HCT116 (cell line): ENCODE measurements around the gene GP1BB. TPM values are rescaled to one million over a fixed set of nuclear protein-coding genes. Genes with fewer than 3 reads are reported as not detected.

Source experiments
- ATAC-seq: fragments of 200-7000 bp; cut with Tn5 transposase; 2 replicates; pipeline ENCODE4 v1.9.1; 2020; ENCODE audit warnings: mild to moderate bottlenecking, moderate library complexity
- BruUV-seq: library from RNA; stranded (reverse); fragments of 400-500 nt; replicated peaks from 2 replicates; lab custom pipeline; 2021; lab: Mats Ljungman, UMichigan
- CTCF ChIA-PET: fragments of 300-600 bp; sonication (Branson Sonifier 250); formaldehyde crosslinking; loops from one replicate; lab custom pipeline; 2021; ENCODE audit warnings: antibody characterized with exemption; lab: Charles Lee
- POLR2A ChIA-PET: fragments of 300-600, 350-600 bp; sonication (Branson Sonifier 250); formaldehyde crosslinking; loops from one replicate; lab custom pipeline; 2021; ENCODE audit warnings: antibody characterized with exemption; lab: Charles Lee
- RAD21 ChIA-PET, 2 experiments: fragments of 300-600 bp; sonication (Branson Sonifier 250); formaldehyde crosslinking; loops; one replicate each; lab custom pipeline; 2023; ENCODE audit warnings: low total read pairs in 2 of 2; ENCODE audit not compliant: uncharacterized antibody in 2 of 2, unreplicated experiment in 2 of 2, low non-redundant PET in 1 of 2; lab: Charles Lee
- DNase-seq: peaks from one replicate; pipeline ENCODE4 v3.0.0-alpha.2; 2010; ENCODE audit warnings: low read depth, low spot score
- H2AFZ ChIP-seq: fragments of 200-600 bp; shearing (Covaris generic), sonication (generic); 2 replicates; pipeline ENCODE4 v1.6.1; 2017; ENCODE audit warnings: low read depth, mixed run types, mixed read lengths, antibody characterized with exemption, low read length; ENCODE audit not compliant: poor library complexity, severe bottlenecking
- H3K27ac ChIP-seq: 2 replicates; pipeline ENCODE4 v1.5.1; 2012; ENCODE audit warnings: low read depth, low read length
- H3K27me3 ChIP-seq: fragments of 200-600 bp; sonication (generic); 2 replicates; pipeline ENCODE4 v1.6.1; 2016; ENCODE audit warnings: mixed run types, low read length, mixed read lengths; ENCODE audit not compliant: insufficient read depth
- H3K36me3 ChIP-seq, 2 experiments: fragments of 200-500 bp in 1 of 2; fragments of 200-600 bp in 1 of 2; sonication (Bioruptor generic) in 1 of 2; sonication (generic) in 1 of 2; 2 replicates each; pipeline versions ENCODE4 v1.5.1 to v1.6.1; 2014 to 2016; ENCODE audit warnings: low read length in 2 of 2, inconsistent platforms in 1 of 2, mixed read lengths in 1 of 2, mixed run types in 1 of 2; ENCODE audit not compliant: insufficient read depth in 2 of 2, control insufficient read depth in 1 of 2
- H3K4me1 ChIP-seq, 2 experiments: fragments of 200-600 bp in 1 of 2; sonication (generic) in 1 of 2; 2 replicates each; pipeline versions ENCODE4 v1.5.1 to v1.6.1; 2012 to 2017; ENCODE audit warnings: low read length in 2 of 2, inconsistent platforms in 1 of 2, mild to moderate bottlenecking in 1 of 2, mixed read lengths in 1 of 2, mixed run types in 1 of 2, moderate library complexity in 1 of 2; ENCODE audit not compliant: insufficient read depth in 2 of 2, control insufficient read depth in 1 of 2
- H3K4me2 ChIP-seq: fragments of 200-600 bp; sonication (generic); 2 replicates; pipeline ENCODE4 v1.6.1; 2017; ENCODE audit warnings: mixed run types, low read length, mixed read lengths
- H3K4me3 ChIP-seq, 2 experiments: fragments of 200-600 bp in 1 of 2; sonication (generic) in 1 of 2; replicated peaks in 1 of 2; 2 replicates each; pipeline ENCODE4 v1.5.1; 2011 to 2016; ENCODE audit warnings: low read length in 2 of 2, control low read depth in 1 of 2, low read depth in 1 of 2, mild to moderate bottlenecking in 1 of 2, mixed read lengths in 1 of 2, mixed run types in 1 of 2
- H3K79me2 ChIP-seq: fragments of 200-600 bp; sonication (generic); 2 replicates; pipeline ENCODE4 v1.6.1; 2017; ENCODE audit warnings: mild to moderate bottlenecking, mixed run types, low read length, moderate library complexity, mixed read lengths; ENCODE audit not compliant: insufficient read depth
- H3K9ac ChIP-seq: fragments of 200-600 bp; sonication (generic); 2 replicates; pipeline ENCODE4 v1.6.1; 2016; ENCODE audit warnings: low read length, mixed read lengths
- H3K9me2 ChIP-seq: fragments of 200-600 bp; sonication (generic), shearing (Covaris generic); 2 replicates; pipeline ENCODE4 v1.6.1; 2017; ENCODE audit warnings: mixed run types, mild to moderate bottlenecking, moderate library complexity; ENCODE audit not compliant: insufficient read depth
- H3K9me3 ChIP-seq, 2 experiments: fragments of 200-500 bp in 1 of 2; fragments of 200-600 bp in 1 of 2; sonication (Bioruptor generic) in 1 of 2; sonication (generic) in 1 of 2; 2 replicates each; pipeline ENCODE4 v1.6.1; 2014 to 2017; ENCODE audit warnings: low read length in 2 of 2, mixed read lengths in 2 of 2, inconsistent platforms in 1 of 2, low read depth in 1 of 2, mild to moderate bottlenecking in 1 of 2, mixed run types in 1 of 2, moderate library complexity in 1 of 2; ENCODE audit not compliant: control insufficient read depth in 1 of 2, insufficient read depth in 1 of 2
- H4K20me1 ChIP-seq: fragments of 200-600 bp; sonication (generic), shearing (Covaris generic); 2 replicates; pipeline ENCODE4 v1.6.1; 2017; ENCODE audit warnings: mixed run types, mild to moderate bottlenecking, moderate library complexity; ENCODE audit not compliant: insufficient read depth
- EGR1 ChIP-seq: IDR thresholded peaks from 2 replicates; pipeline ENCODE4 v1.6.1; 2012; ENCODE audit warnings: low read depth
- EZH2 ChIP-seq: fragments of 200-600 bp; sonication (generic); IDR thresholded peaks from 2 replicates; pipeline ENCODE4 v1.6.1; 2017; ENCODE audit warnings: antibody characterized with exemption, mixed run types
- EZH2phosphoT487 ChIP-seq: fragments of 200-600 bp; IDR thresholded peaks from 2 replicates; pipeline ENCODE4 v1.6.1; 2018; ENCODE audit warnings: antibody characterized with exemption, borderline replicate concordance
- FOSL1 ChIP-seq: IDR thresholded peaks from 2 replicates; pipeline ENCODE4 v1.6.1; 2012; ENCODE audit warnings: low read depth
- JUND ChIP-seq: IDR thresholded peaks from 2 replicates; pipeline ENCODE4 v1.6.1; 2012
- POLR2A ChIP-seq: IDR thresholded peaks from 2 replicates; pipeline ENCODE4 v1.7.0; 2011; ENCODE audit warnings: borderline replicate concordance; ENCODE audit not compliant: insufficient read depth, insufficient read length; ENCODE audit errors: extremely low read depth
- RAD21 ChIP-seq: IDR thresholded peaks from 2 replicates; pipeline ENCODE4 v1.6.1; 2012; ENCODE audit warnings: low read depth, mild to moderate bottlenecking
- SIN3A ChIP-seq: IDR thresholded peaks from 2 replicates; pipeline ENCODE4 v1.6.1; 2012; ENCODE audit warnings: low read depth
- SP1 ChIP-seq: IDR thresholded peaks from 2 replicates; pipeline ENCODE4 v1.6.1; 2012; ENCODE audit warnings: low read depth
- SRF ChIP-seq: IDR thresholded peaks from 2 replicates; pipeline ENCODE4 v1.6.1; 2012; ENCODE audit warnings: low read depth
- YY1 ChIP-seq: IDR thresholded peaks from 2 replicates; pipeline ENCODE4 v1.6.1; 2011; ENCODE audit warnings: low read length, low read depth, moderate library complexity, mild to moderate bottlenecking; ENCODE audit not compliant: insufficient replicate concordance; ENCODE audit errors: extremely low read depth
- ZFX ChIP-seq: fragments of 450-650 bp; IDR thresholded peaks from 2 replicates; pipeline ENCODE4 v1.6.1; 2017
- intact Hi-C: fragments of 100-400 bp; cut with micrococcal nuclease; formaldehyde crosslinking; loops from 2 replicates; pipeline ENCODE4 v1.10.0; 2022
- total RNA-seq: library from RNA; stranded (reverse); gene quantifications from one replicate; pipeline ENCODE4 v1.2.1, GENCODE V29; 2021; ENCODE audit not compliant: unreplicated experiment
- TF ChIP-seq, protein P1 (sequence below): IDR thresholded peaks from 2 replicates; pipeline ENCODE4 v1.6.1; 2012
- TF ChIP-seq, protein P2 (sequence below): IDR thresholded peaks from 2 replicates; pipeline ENCODE4 v1.6.1; 2011; ENCODE audit warnings: mild to moderate bottlenecking, low read length, moderate library complexity; ENCODE audit not compliant: insufficient replicate concordance; ENCODE audit errors: extremely low read depth
- TF ChIP-seq, protein P3 (sequence below), 3 experiments: fragments of 200-600 bp in 1 of 3; sonication (generic) in 1 of 3; IDR thresholded peaks in 2 of 3; conservative IDR thresholded peaks in 1 of 3; 2 replicates each; pipeline ENCODE4 v1.5.1; 2012 to 2017; ENCODE audit warnings: low read depth in 2 of 3, low read length in 2 of 3, antibody characterized with exemption in 1 of 3, borderline replicate concordance in 1 of 3, control low read depth in 1 of 3, mild to moderate bottlenecking in 1 of 3, mixed read lengths in 1 of 3, mixed run types in 1 of 3, moderate library complexity in 1 of 3; ENCODE audit not compliant: insufficient read depth in 1 of 3

GP1BB gene
- total RNA-seq, 1 experiment from 2014 or later = 4.8 TPM

DNA sequence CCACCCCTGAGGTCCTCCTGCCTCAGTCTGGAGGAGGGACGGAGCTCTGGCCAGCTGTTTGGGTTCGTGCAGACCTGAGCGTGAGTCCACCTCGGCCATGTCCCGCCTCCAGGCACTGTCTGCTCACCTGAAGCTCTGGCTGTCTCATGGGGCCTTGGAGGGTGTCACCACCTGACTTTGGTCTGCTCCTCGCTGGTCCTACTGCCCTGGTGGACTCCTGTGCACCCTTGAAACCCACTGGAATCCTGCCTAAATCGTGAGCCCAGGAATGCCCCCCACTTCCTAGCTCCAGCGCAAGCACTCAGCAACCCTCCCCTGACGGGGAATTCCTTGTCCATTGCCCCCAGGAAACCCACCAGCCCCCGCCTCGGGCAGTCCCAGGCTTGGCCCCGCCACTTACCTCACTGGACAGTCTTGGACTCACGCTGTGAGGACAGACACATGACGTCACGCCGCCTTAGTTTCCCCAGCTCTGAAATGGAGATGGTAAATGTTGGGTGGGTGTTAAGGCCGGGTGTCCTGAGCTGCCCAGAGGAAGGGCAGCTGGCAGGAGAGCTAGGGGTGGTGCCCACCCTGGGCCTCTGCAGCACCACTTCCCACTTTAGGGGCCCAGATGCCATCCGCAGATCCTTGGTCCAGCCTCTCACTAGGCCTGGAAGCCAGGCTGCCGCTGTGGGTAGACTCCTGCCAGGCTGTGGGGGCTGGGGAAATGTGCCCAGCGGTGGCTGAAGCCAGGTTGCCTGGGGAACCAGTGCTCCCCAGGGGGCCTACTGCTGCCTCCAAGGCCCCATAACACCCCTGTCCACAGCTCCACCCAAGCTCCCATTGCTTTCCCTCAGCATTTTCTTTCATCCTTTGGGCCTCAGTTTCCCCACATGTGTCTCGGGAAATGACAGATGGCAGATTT is 19.1 kb downstream of the GP1BB start (continued):
- TF ChIP-seq YY1 (no peak), SRF (no peak), JUND (no peak), SP1 (no peak), EZH2 (no peak), EZH2phosphoT487 (no peak), EGR1 (no peak), FOSL1 (no peak), RAD21 (no peak)
- TF ChIP-seq, protein P1, sequence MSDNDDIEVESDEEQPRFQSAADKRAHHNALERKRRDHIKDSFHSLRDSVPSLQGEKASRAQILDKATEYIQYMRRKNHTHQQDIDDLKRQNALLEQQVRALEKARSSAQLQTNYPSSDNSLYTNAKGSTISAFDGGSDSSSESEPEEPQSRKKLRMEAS = no peak

DNA sequence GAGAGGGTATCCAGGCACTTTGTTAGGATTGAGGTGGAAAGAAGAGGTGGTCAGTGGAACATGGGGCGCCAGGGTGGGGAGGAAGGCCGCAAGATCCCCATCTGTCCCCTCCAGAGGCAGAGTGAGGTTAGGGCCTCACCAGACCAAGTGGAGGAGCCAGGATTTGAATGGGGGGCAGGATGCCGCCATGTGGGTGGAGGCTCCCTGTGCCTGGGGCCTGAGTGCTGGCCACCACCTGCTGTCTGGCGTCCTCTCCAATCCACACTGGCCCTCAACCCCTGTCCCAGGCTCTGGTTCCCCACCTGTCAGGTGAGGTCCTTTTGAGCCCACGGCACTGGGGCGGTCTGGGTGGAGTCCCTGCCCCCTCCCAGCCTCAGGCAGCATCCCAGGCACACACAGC is 19.7 kb downstream of the GP1BB start:
- no TSS peak for BruUV-seq
- ChIA-PET RAD21 (no interaction called here), CTCF (interaction anchor here (1.0 to 3.5 kb wide), 2 partner anchors 12 to 167 kb away, joined by 3 to 14 read pairs; no protein-coding TSS in a partner anchor), POLR2A (no interaction called here)
- intact Hi-C loops = no loop called here
- no peak for DNase-seq
- no peaks in the 10 kb centered on the region for H3K27me3 ChIP-seq
- no peaks in the 10 kb centered on the region for H3K36me3 ChIP-seq
- no peaks in the 10 kb centered on the region for H3K9me2 ChIP-seq
- no peak overlapping the region for H3K9ac ChIP-seq
- H3K79me2 ChIP-seq = no peaks in the 10 kb centered on the region
- no peak for ATAC-seq
- no peaks in the 10 kb centered on the region for H4K20me1 ChIP-seq
- no peak overlapping the region for H2AFZ ChIP-seq
- no peak overlapping the region for H3K4me2 ChIP-seq
- H3K9me3 ChIP-seq = no peaks in the 10 kb centered on the region
- no peak overlapping the region for H3K4me3 ChIP-seq
- no peak overlapping the region for H3K27ac ChIP-seq
- TF ChIP-seq SIN3A (no peak), POLR2A (no peak), RAD21 (no peak), FOSL1 (no peak), EGR1 (no peak), YY1 (no peak), ZFX (no peak), JUND (no peak), EZH2phosphoT487 (no peak)
- TF ChIP-seq, protein P2, sequence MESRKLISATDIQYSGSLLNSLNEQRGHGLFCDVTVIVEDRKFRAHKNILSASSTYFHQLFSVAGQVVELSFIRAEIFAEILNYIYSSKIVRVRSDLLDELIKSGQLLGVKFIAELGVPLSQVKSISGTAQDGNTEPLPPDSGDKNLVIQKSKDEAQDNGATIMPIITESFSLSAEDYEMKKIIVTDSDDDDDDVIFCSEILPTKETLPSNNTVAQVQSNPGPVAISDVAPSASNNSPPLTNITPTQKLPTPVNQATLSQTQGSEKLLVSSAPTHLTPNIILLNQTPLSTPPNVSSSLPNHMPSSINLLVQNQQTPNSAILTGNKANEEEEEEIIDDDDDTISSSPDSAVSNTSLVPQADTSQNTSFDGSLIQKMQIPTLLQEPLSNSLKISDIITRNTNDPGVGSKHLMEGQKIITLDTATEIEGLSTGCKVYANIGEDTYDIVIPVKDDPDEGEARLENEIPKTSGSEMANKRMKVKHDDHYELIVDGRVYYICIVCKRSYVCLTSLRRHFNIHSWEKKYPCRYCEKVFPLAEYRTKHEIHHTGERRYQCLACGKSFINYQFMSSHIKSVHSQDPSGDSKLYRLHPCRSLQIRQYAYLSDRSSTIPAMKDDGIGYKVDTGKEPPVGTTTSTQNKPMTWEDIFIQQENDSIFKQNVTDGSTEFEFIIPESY = no peak
- TF ChIP-seq, protein P1 = no peak
- TF ChIP-seq, protein P3, sequence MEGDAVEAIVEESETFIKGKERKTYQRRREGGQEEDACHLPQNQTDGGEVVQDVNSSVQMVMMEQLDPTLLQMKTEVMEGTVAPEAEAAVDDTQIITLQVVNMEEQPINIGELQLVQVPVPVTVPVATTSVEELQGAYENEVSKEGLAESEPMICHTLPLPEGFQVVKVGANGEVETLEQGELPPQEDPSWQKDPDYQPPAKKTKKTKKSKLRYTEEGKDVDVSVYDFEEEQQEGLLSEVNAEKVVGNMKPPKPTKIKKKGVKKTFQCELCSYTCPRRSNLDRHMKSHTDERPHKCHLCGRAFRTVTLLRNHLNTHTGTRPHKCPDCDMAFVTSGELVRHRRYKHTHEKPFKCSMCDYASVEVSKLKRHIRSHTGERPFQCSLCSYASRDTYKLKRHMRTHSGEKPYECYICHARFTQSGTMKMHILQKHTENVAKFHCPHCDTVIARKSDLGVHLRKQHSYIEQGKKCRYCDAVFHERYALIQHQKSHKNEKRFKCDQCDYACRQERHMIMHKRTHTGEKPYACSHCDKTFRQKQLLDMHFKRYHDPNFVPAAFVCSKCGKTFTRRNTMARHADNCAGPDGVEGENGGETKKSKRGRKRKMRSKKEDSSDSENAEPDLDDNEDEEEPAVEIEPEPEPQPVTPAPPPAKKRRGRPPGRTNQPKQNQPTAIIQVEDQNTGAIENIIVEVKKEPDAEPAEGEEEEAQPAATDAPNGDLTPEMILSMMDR (IDR thresholded peaks at IDR 0.05 in 2 of 3, conservative IDR thresholded peaks at IDR 0.05 in 1 of 3; ENCODE audit: borderline replicate concordance in 1 of 3, insufficient read depth in 1 of 3, low read depth in 2 of 3, low read length in 2 of 3) = no peak
- no peaks in the 10 kb centered on the region for H3K4me1 ChIP-seq
